Esophagus muscularis mucosa (tissue), 3 donors: ENCODE data around the gene DDX3X.

Source experiments
- CTCF ChIP-seq, 3 experiments: fragments of 200-600 bp in 2 of 3; fragments of 450-650 bp in 1 of 3; sonication (generic) in 2 of 3; IDR thresholded peaks; one replicate each; pipeline ENCODE4 v1.5.1; 2017 to 2019; ENCODE audit warnings: antibody characterized with exemption in 3 of 3, mild to moderate bottlenecking in 2 of 3, moderate library complexity in 1 of 3
- POLR2A ChIP-seq: fragments of 450-650 bp; IDR thresholded peaks from one replicate; pipeline ENCODE4 v1.6.1; 2017; ENCODE audit warnings: antibody characterized with exemption, moderate library complexity, mild to moderate bottlenecking, low read depth

- TF ChIP-seq CTCF (IDR thresholded peaks at IDR 0.05) (no peak), POLR2A (no peak)
These were observed 55.4 kb downstream of the DDX3X start for GRCh38 chrX:41389311-41389888.
